Erythroblast (primary cell): ENCODE data around the gene GMIP.

ENCODE experiments used
- GATA1 ChIP-seq: IDR thresholded peaks from 2 replicates; pipeline ENCODE4 v1.6.1; 2011; ENCODE audit warnings: low read depth, mild to moderate bottlenecking, control low read depth, low read length, moderate library complexity
- POLR2A ChIP-seq: IDR thresholded peaks from 2 replicates; pipeline ENCODE4 v1.6.1; 2011; ENCODE audit warnings: mild to moderate bottlenecking, low read length

DNA sequence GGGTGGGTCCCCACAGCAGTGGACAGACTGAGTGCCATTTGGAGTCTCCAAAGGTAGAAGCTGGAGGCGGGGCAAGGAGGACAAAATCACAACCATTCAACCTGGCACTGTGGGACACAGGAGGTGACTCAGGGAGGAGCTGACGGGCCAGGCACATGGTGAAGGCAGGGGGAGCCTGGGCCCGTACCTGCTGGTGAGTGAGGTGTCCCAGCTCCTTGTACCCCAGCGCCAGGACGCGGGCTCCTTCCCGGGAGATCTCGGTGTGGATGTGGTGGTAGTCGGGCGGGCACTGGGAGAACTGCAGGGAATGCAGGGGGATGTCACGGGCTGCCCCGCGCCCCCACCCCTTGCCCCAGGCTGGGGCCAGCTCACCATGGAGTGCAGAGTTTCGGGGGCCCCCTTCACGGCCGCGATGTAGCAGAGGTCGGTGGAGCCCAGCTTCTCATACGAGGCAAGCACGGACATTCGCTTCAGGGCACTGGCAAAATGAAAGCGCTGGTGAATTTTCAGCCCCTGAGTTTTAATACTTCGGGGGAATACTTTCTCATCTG lies 10.2 kb upstream of the GMIP start:
- TF ChIP-seq POLR2A (no peak), GATA1 (no peak)
